ENCODE results near the gene SPAM1. TPM values are rescaled to one million over a fixed set of nuclear protein-coding genes. Genes with fewer than 3 reads are reported as not detected.
"Not testable (repeated sequence)": the region's sequence is repeated elsewhere in the genome, so short reads cannot be mapped to it uniquely, and the experiment has no call there.

SPAM1 gene
- not detected for total RNA-seq

- ATAC-seq, result no peak
- ChIA-PET CTCF (interaction anchor here (0.6 to 0.7 kb wide), 2 partner anchors 132 to 836 kb away, joined by 3 read pairs; no protein-coding TSS in a partner anchor), POLR2A (no interaction called here)
- H3K9me3 Mint-ChIP-seq (ENCODE audit: low read depth), result no peaks in the 10 kb centered on the region
- H3K27ac Mint-ChIP-seq, result no peak within 1 kb of the TSS
- DNase-seq, result no peak
- intact Hi-C loops (cut with DNase I, micrococcal nuclease), result no loop called here
- no peaks in the 10 kb centered on the region for H3K4me1 Mint-ChIP-seq
- H3K4me3 Mint-ChIP-seq, result no peak within 1 kb of the TSS
- H3K36me3 Mint-ChIP-seq (ENCODE audit: low read depth), result no peaks in the 10 kb centered on the region
- peaks cover 7% of the 10 kb centered on the region for H3K27me3 Mint-ChIP-seq
Observed at GRCh38 chr7:123924941-123925340, at the start of gene SPAM1. TSS of gene SPAM1 (plus strand) at chr7:123925241. CDS start at chr7:123953571, 28,330 bp downstream.

GRCh38 chr7:123876557-123877256, 48.3 kb upstream of the SPAM1 start:
- POLR2A ChIA-PET, result no interaction called here
- Mint-ChIP-seq H3K4me3 (no peak overlapping the region), H3K27me3 (peaks cover 2% of the 10 kb centered on the region), H3K4me1 (peaks cover 3% of the 10 kb centered on the region), H3K9me3 (ENCODE audit: low read depth) (no peaks in the 10 kb centered on the region), H3K27ac (no peak overlapping the region), H3K36me3 (ENCODE audit: low read depth) (no peaks in the 10 kb centered on the region)
- intact Hi-C loops (cut with DNase I, micrococcal nuclease), result no loop called here
- DNase-seq (no peak), ATAC-seq (no peak)
- CTCF ChIA-PET, result interaction anchor here (0.6 to 1.2 kb wide), 2 partner anchors 15 to 20 kb away, joined by 3 to 5 read pairs; no protein-coding TSS in a partner anchor

- CTCF ChIA-PET, result interaction anchor here (1.0 to 2.3 kb wide), 3 partner anchors 11 to 197 kb away, joined by 4 to 11 read pairs (median 5); no protein-coding TSS in a partner anchor
- intact Hi-C loops (cut with DNase I, micrococcal nuclease), result no loop called here
- H3K36me3 Mint-ChIP-seq (ENCODE audit: low read depth), result no peaks in the 10 kb centered on the region
- H3K4me3 Mint-ChIP-seq, result no peak overlapping the region
- H3K4me1 Mint-ChIP-seq, result no peaks in the 10 kb centered on the region
- no peak overlapping the region for H3K27ac Mint-ChIP-seq
- ATAC-seq, result no peak
- H3K9me3 Mint-ChIP-seq (ENCODE audit: low read depth), result no peaks in the 10 kb centered on the region
- DNase-seq, result no peak
- peaks cover 3% of the 10 kb centered on the region for H3K27me3 Mint-ChIP-seq
- POLR2A ChIA-PET, result no interaction called here
Observed at GRCh38 chr7:123879628-123880027, 45.4 kb upstream of the SPAM1 start.

- ATAC-seq (no peak), DNase-seq (no peak)
- intact Hi-C loops (cut with DNase I, micrococcal nuclease), result no loop called here
- ChIA-PET POLR2A (no interaction called here), CTCF (interaction anchor here (1.3 to 2.3 kb wide), 2 partner anchors 10 to 83 kb away, joined by 5 to 11 read pairs; no protein-coding TSS in a partner anchor)
- H3K4me3 Mint-ChIP-seq, result no peak overlapping the region
- H3K27me3 Mint-ChIP-seq, result peaks cover 3% of the 10 kb centered on the region
- H3K36me3 Mint-ChIP-seq (ENCODE audit: low read depth), result no peaks in the 10 kb centered on the region
- no peaks in the 10 kb centered on the region for H3K4me1 Mint-ChIP-seq
- no peak overlapping the region for H3K27ac Mint-ChIP-seq
- no peaks in the 10 kb centered on the region for H3K9me3 Mint-ChIP-seq (ENCODE audit: low read depth)
Observed at GRCh38 chr7:123881300-123881699, 43.7 kb upstream of the SPAM1 start.

- intact Hi-C loops (cut with DNase I, micrococcal nuclease), result no loop called here
- Mint-ChIP-seq H3K36me3 (ENCODE audit: low read depth) (no peaks in the 10 kb centered on the region), H3K9me3 (ENCODE audit: low read depth) (no peaks in the 10 kb centered on the region), H3K27ac (no peak overlapping the region), H3K4me1 (no peaks in the 10 kb centered on the region), H3K4me3 (no peak overlapping the region), H3K27me3 (peaks cover 5% of the 10 kb centered on the region)
- no peak for ATAC-seq
- ChIA-PET CTCF (interaction anchor here (1.1 kb wide), 1 partner anchor 218 kb away, joined by 3 read pairs; no protein-coding TSS in a partner anchor), POLR2A (no interaction called here)
- DNase-seq, result no peak
Observed at GRCh38 chr7:123883154-123883553, 41.9 kb upstream of the SPAM1 start.

- Mint-ChIP-seq H3K27ac (no peak overlapping the region), H3K4me1 (no peaks in the 10 kb centered on the region), H3K9me3 (ENCODE audit: low read depth) (peaks cover 1% of the 10 kb centered on the region), H3K36me3 (ENCODE audit: low read depth) (no peaks in the 10 kb centered on the region), H3K4me3 (no peak overlapping the region), H3K27me3 (peaks cover 7% of the 10 kb centered on the region)
- ATAC-seq (no peak), DNase-seq (no peak)
- POLR2A ChIA-PET, result no interaction called here
- intact Hi-C loops (cut with DNase I, micrococcal nuclease), result no loop called here
- CTCF ChIA-PET, result interaction anchor here (0.7 kb wide), 1 partner anchor 1360 kb away, joined by 3 read pairs; no protein-coding TSS in a partner anchor
Observed at GRCh38 chr7:123888192-123888591, 36.8 kb upstream of the SPAM1 start.

GRCh38 chr7:123894753-123895152, 30.3 kb upstream of the SPAM1 start:
- H3K9me3 Mint-ChIP-seq (ENCODE audit: low read depth); POLR2A ChIA-PET; H3K4me3 Mint-ChIP-seq; intact Hi-C loops (cut with DNase I, micrococcal nuclease); H3K27me3 Mint-ChIP-seq; H3K27ac Mint-ChIP-seq; DNase-seq; CTCF ChIA-PET; ATAC-seq; H3K36me3 Mint-ChIP-seq (ENCODE audit: low read depth); H3K4me1 Mint-ChIP-seq: not testable (repeated sequence)

- Mint-ChIP-seq H3K36me3 (ENCODE audit: low read depth) (no peaks in the 10 kb centered on the region), H3K9me3 (ENCODE audit: low read depth) (peaks cover 5% of the 10 kb centered on the region), H3K4me1 (no peaks in the 10 kb centered on the region), H3K27ac (no peak overlapping the region), H3K27me3 (no peaks in the 10 kb centered on the region), H3K4me3 (no peak overlapping the region)
- CTCF ChIA-PET, result no interaction called here
- no peak for ATAC-seq
- POLR2A ChIA-PET, result no interaction called here
- DNase-seq, result no peak
- intact Hi-C loops (cut with DNase I, micrococcal nuclease), result no loop called here
Observed at GRCh38 chr7:123901101-123901500, 23.9 kb upstream of the SPAM1 start.

GRCh38 chr7:123905714-123906113, 19.3 kb upstream of the SPAM1 start:
- Mint-ChIP-seq H3K4me1 (no peaks in the 10 kb centered on the region), H3K27me3 (peaks cover 2% of the 10 kb centered on the region), H3K9me3 (ENCODE audit: low read depth) (peaks cover 4% of the 10 kb centered on the region), H3K36me3 (ENCODE audit: low read depth) (no peaks in the 10 kb centered on the region), H3K4me3 (no peak overlapping the region), H3K27ac (no peak overlapping the region)
- ChIA-PET CTCF (no interaction called here), POLR2A (no interaction called here)
- DNase-seq (no peak), ATAC-seq (no peak)
- intact Hi-C loops (cut with DNase I, micrococcal nuclease), result no loop called here

GRCh38 chr7:123916240-123916724, 8.8 kb upstream of the SPAM1 start:
- intact Hi-C loops (cut with DNase I, micrococcal nuclease), result loop anchor here in 1 of 2 experiments (2.0 to 5.0 kb wide), 2 partner anchors 117 to 234 kb away; no protein-coding TSS in a partner anchor
- H3K9me3 Mint-ChIP-seq (ENCODE audit: low read depth), result no peaks in the 10 kb centered on the region
- ATAC-seq (no peak), DNase-seq (no peak)
- no peak overlapping the region for H3K27ac Mint-ChIP-seq
- CTCF ChIA-PET, result no interaction called here
- POLR2A ChIA-PET, result no interaction called here
- H3K4me3 Mint-ChIP-seq, result no peak overlapping the region
- no peaks in the 10 kb centered on the region for H3K36me3 Mint-ChIP-seq (ENCODE audit: low read depth)
- peaks cover 5% of the 10 kb centered on the region for H3K27me3 Mint-ChIP-seq
- H3K4me1 Mint-ChIP-seq, result no peaks in the 10 kb centered on the region

GRCh38 chr7:123917878-123918277, 7.2 kb upstream of the SPAM1 start:
- intact Hi-C loops (cut with DNase I, micrococcal nuclease), result loop anchor here in 1 of 2 experiments (2.0 to 5.0 kb wide), 2 partner anchors 119 to 236 kb away; no protein-coding TSS in a partner anchor
- DNase-seq (no peak), ATAC-seq (no peak)
- Mint-ChIP-seq H3K27me3 (peaks cover 5% of the 10 kb centered on the region), H3K36me3 (ENCODE audit: low read depth) (no peaks in the 10 kb centered on the region), H3K9me3 (ENCODE audit: low read depth) (no peaks in the 10 kb centered on the region), H3K4me1 (no peaks in the 10 kb centered on the region), H3K4me3 (no peak overlapping the region), H3K27ac (no peak overlapping the region)
- POLR2A ChIA-PET, result no interaction called here
- CTCF ChIA-PET, result no interaction called here

GRCh38 chr7:123918309-123918708, 6.7 kb upstream of the SPAM1 start:
- CTCF ChIA-PET, result no interaction called here
- POLR2A ChIA-PET, result no interaction called here
- no peaks in the 10 kb centered on the region for H3K9me3 Mint-ChIP-seq (ENCODE audit: low read depth)
- intact Hi-C loops (cut with DNase I, micrococcal nuclease), result loop anchor here in 1 of 2 experiments (5.0 kb wide), 1 partner anchor 236 kb away; no protein-coding TSS in a partner anchor
- ATAC-seq (no peak), DNase-seq (no peak)
- peaks cover 5% of the 10 kb centered on the region for H3K27me3 Mint-ChIP-seq
- no peak overlapping the region for H3K27ac Mint-ChIP-seq
- H3K36me3 Mint-ChIP-seq (ENCODE audit: low read depth), result no peaks in the 10 kb centered on the region
- H3K4me3 Mint-ChIP-seq, result no peak overlapping the region
- H3K4me1 Mint-ChIP-seq, result no peaks in the 10 kb centered on the region

Measured in activated CD4-positive, alpha-beta T cell treated with anti-CD3 and anti-CD28 coated beads for 36 hours (primary cell).